HL-60 (cell line): Measurements from ENCODE around the gene NT5DC3.

Source experiments
- DNase-seq, 2 experiments: peaks; one replicate each; pipeline ENCODE4 v3.0.0-alpha.2; 2010 to 2020; ENCODE audit warnings: low read depth in 1 of 2, low spot score in 1 of 2
- H3K27ac ChIP-seq: fragments of 250-450 bp; sonication (Bioruptor Pico); replicated peaks from 2 replicates; pipeline ENCODE4 v1.5.1; 2020; ENCODE audit warnings: mild to moderate bottlenecking, moderate library complexity
- H3K27me3 ChIP-seq: fragments of 250-450 bp; sonication (Bioruptor Pico); 2 replicates; pipeline ENCODE4 v1.5.1; 2021; ENCODE audit warnings: mild to moderate bottlenecking, moderate library complexity; ENCODE audit not compliant: insufficient read depth, poor library complexity, severe bottlenecking
- H3K4me3 ChIP-seq: replicated peaks from 2 replicates; pipeline ENCODE4 v1.5.1; 2011; ENCODE audit warnings: mild to moderate bottlenecking, control low read depth, low read length; ENCODE audit not compliant: insufficient read depth
- CTCF ChIP-seq: IDR thresholded peaks from one replicate; pipeline ENCODE4 v1.5.1; 2011; ENCODE audit warnings: low read length, control low read depth, inconsistent platforms; ENCODE audit not compliant: insufficient read depth
- GABPA ChIP-seq: IDR thresholded peaks from 2 replicates; pipeline ENCODE4 v1.6.1; 2012; ENCODE audit warnings: low read depth
- POLR2AphosphoS5 ChIP-seq: IDR thresholded peaks from 2 replicates; pipeline ENCODE4 v1.6.1; 2012; ENCODE audit warnings: low read depth
- SPI1 ChIP-seq: IDR thresholded peaks from 2 replicates; pipeline ENCODE4 v1.6.1; 2012; ENCODE audit warnings: low read depth, mild to moderate bottlenecking, borderline replicate concordance
- TF ChIP-seq, protein P1 (sequence below): IDR thresholded peaks from 2 replicates; pipeline ENCODE4 v1.6.1; 2012; ENCODE audit warnings: low read depth; ENCODE audit not compliant: insufficient replicate concordance

NT5DC3 gene

GRCh38 chr12:103791350-103791920 lies 49.6 kb downstream of the NT5DC3 start:
- no peak overlapping the region for H3K4me3 ChIP-seq
- TF ChIP-seq, protein P1, sequence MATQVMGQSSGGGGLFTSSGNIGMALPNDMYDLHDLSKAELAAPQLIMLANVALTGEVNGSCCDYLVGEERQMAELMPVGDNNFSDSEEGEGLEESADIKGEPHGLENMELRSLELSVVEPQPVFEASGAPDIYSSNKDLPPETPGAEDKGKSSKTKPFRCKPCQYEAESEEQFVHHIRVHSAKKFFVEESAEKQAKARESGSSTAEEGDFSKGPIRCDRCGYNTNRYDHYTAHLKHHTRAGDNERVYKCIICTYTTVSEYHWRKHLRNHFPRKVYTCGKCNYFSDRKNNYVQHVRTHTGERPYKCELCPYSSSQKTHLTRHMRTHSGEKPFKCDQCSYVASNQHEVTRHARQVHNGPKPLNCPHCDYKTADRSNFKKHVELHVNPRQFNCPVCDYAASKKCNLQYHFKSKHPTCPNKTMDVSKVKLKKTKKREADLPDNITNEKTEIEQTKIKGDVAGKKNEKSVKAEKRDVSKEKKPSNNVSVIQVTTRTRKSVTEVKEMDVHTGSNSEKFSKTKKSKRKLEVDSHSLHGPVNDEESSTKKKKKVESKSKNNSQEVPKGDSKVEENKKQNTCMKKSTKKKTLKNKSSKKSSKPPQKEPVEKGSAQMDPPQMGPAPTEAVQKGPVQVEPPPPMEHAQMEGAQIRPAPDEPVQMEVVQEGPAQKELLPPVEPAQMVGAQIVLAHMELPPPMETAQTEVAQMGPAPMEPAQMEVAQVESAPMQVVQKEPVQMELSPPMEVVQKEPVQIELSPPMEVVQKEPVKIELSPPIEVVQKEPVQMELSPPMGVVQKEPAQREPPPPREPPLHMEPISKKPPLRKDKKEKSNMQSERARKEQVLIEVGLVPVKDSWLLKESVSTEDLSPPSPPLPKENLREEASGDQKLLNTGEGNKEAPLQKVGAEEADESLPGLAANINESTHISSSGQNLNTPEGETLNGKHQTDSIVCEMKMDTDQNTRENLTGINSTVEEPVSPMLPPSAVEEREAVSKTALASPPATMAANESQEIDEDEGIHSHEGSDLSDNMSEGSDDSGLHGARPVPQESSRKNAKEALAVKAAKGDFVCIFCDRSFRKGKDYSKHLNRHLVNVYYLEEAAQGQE = no peak
- TF ChIP-seq SPI1 = no peak
- no peak for TF ChIP-seq GABPA
- TF ChIP-seq POLR2AphosphoS5 = no peak
- no peak for TF ChIP-seq CTCF
- H3K27me3 ChIP-seq = no peaks in the 10 kb centered on the region
- no peak for DNase-seq
- H3K27ac ChIP-seq = no peak overlapping the region

- Histone ChIP-seq H3K27me3 (no peaks in the 10 kb centered on the region), H3K4me3 (no peak overlapping the region), H3K27ac (no peak overlapping the region)
- DNase-seq = no peak
- TF ChIP-seq SPI1 (no peak), GABPA (no peak), POLR2AphosphoS5 (no peak), CTCF (no peak)
- TF ChIP-seq, protein P1 = no peak
Observed at GRCh38 chr12:103786201-103786600, 54.8 kb downstream of the NT5DC3 start.

DNA sequence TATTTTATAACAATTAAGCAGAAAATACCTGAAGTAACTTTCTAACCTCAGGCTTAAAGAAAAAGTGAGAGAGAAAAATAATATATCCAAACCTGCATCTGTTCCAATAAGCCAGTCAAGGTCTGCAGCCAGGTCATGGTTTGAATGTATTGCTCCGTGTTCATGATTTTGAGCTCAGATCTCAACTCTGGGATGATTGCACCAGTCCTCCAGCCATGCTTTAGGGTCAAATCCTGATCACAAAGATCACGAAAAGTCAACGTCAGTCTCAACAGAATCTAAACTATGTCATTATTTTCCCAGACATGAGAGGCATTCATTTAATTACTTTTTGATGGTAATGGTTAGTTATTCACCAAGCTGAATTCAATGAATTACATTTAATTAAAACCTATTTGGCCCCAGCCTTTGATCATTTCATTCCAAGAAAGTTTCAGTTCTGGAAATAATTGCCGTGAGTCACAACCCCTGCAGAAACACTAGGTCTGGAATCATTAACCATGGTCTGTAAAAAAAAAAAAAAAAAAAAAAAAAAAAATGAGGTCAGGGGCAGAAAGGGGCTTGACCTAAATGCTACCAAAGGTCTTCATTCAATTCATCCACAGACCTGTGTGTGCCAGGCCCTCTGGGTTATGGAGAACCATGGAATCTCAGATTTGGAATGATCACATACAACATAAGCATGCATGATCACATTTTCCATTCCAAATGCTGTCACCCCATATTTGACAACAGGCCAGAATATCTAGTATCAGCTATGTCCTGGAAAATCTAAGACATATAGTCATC lies 55.6 kb downstream of the NT5DC3 start:
- Histone ChIP-seq H3K4me3 (no peak overlapping the region), H3K27me3 (no peaks in the 10 kb centered on the region), H3K27ac (no peak overlapping the region)
- DNase-seq = no peak
- TF ChIP-seq GABPA (no peak), POLR2AphosphoS5 (no peak), CTCF (no peak), SPI1 (no peak)
- TF ChIP-seq, protein P1 = no peak
